Inferior parietal cortex (tissue), 1 donor: ENCODE results near the gene PPT2.
"Not testable (repeated sequence)": the region's sequence is repeated elsewhere in the genome, so short reads cannot be mapped to it uniquely, and the experiment has no call there.

ENCODE experiments used
- DNase-seq: peaks from one replicate; pipeline ENCODE4 v3.0.0-alpha.2; 2016; ENCODE audit errors: extremely low spot score

PPT2 gene

GRCh38 chr6:32127409-32127716 lies 26.6 kb upstream of the PPT2 start:
- DNase-seq, result no peak

GRCh38 chr6:32127717-32128592 lies 26.0 kb upstream of the PPT2 start, which contains the start of gene ATF6B:
TSS of gene ATF6B (minus strand) at chr6:32128246. CDS start at chr6:32128207, 39 bp downstream.
- peak; percentile 100 for DNase-seq

GRCh38 chr6:32128751-32129296 lies 25.1 kb upstream of the PPT2 start:
- no peak for DNase-seq

- peak; percentile 86 for DNase-seq
Observed at GRCh38 chr6:32129297-32130088, 24.4 kb upstream of the PPT2 start.

- DNase-seq, result no peak
Observed at GRCh38 chr6:32131439-32131948, 22.4 kb upstream of the PPT2 start.

- DNase-seq, result no peak
Observed at GRCh38 chr6:32132110-32132509, 21.8 kb upstream of the PPT2 start.

GRCh38 chr6:32133786-32134185 lies 20.2 kb upstream of the PPT2 start:
- no peak for DNase-seq

GRCh38 chr6:32137454-32137853 lies 16.5 kb upstream of the PPT2 start:
- no peak for DNase-seq

- DNase-seq, result no peak
Observed at GRCh38 chr6:32139590-32139989, 14.4 kb upstream of the PPT2 start.

- DNase-seq, result no peak
Observed at GRCh38 chr6:32140420-32141046, 13.4 kb upstream of the PPT2 start.

GRCh38 chr6:32144238-32144637 lies 9.7 kb upstream of the PPT2 start:
- not testable (repeated sequence) for DNase-seq

GRCh38 chr6:32146287-32146686 lies 7.7 kb upstream of the PPT2 start:
- no peak for DNase-seq

GRCh38 chr6:32146687-32147086 lies 7.3 kb upstream of the PPT2 start:
- no peak for DNase-seq

- no peak for DNase-seq
Observed at GRCh38 chr6:32147401-32148132, 6.4 kb upstream of the PPT2 start.

GRCh38 chr6:32148289-32149091 lies 5.5 kb upstream of the PPT2 start:
- DNase-seq, result no peak

GRCh38 chr6:32149092-32149755 lies 4.7 kb upstream of the PPT2 start:
- DNase-seq, result no peak

GRCh38 chr6:32149932-32150870 lies 3.7 kb upstream of the PPT2 start:
- DNase-seq, result no peak

- DNase-seq, result no peak
Observed at GRCh38 chr6:32151181-32151862, 2.6 kb upstream of the PPT2 start.
